DND-41 (cell line): ENCODE measurements around the gene PHF19.

ENCODE experiments used
- EZH2 ChIP-seq: IDR thresholded peaks from 3 replicates; pipeline ENCODE4 v1.6.1; 2012; ENCODE audit warnings: borderline replicate concordance, low read depth, mild to moderate bottlenecking, moderate library complexity, low read length, inconsistent platforms; ENCODE audit not compliant: severe bottlenecking
- TF ChIP-seq, protein P1 (sequence below): IDR thresholded peaks from 2 replicates; pipeline ENCODE4 v1.5.1; 2012; ENCODE audit warnings: borderline replicate concordance, low read length, moderate library complexity, mild to moderate bottlenecking; ENCODE audit not compliant: poor library complexity, severe bottlenecking; ENCODE audit errors: extremely low read depth

DNA sequence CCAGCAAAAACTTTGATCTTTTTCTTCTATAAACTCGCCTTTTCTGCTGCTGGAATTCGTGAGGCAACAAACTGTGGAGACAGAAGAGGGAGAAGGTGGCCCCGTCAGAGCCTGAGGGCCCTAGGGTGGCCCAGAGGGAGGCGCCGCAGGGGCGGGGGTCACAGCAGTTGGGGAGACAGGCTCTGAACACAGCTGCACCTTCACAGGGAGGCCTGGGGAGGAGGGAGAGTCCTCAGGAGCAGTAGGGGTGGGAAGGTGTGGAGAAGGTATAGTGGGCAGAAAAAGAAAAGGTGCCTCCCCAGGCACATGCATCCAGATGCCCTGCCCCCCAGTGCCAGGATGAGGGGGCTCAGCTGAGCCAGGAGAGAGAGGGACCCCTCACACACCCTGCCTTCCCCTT lies 15.1 kb downstream of the PHF19 start:
- TF ChIP-seq, protein P1, sequence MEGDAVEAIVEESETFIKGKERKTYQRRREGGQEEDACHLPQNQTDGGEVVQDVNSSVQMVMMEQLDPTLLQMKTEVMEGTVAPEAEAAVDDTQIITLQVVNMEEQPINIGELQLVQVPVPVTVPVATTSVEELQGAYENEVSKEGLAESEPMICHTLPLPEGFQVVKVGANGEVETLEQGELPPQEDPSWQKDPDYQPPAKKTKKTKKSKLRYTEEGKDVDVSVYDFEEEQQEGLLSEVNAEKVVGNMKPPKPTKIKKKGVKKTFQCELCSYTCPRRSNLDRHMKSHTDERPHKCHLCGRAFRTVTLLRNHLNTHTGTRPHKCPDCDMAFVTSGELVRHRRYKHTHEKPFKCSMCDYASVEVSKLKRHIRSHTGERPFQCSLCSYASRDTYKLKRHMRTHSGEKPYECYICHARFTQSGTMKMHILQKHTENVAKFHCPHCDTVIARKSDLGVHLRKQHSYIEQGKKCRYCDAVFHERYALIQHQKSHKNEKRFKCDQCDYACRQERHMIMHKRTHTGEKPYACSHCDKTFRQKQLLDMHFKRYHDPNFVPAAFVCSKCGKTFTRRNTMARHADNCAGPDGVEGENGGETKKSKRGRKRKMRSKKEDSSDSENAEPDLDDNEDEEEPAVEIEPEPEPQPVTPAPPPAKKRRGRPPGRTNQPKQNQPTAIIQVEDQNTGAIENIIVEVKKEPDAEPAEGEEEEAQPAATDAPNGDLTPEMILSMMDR, result no peak
- no peak for TF ChIP-seq EZH2
